ENCODE measurements around the gene ZP4. TPM values are rescaled to one million over a fixed set of nuclear protein-coding genes. Genes with fewer than 3 reads are reported as not detected.

Gene ZP4
- total and polyA plus RNA-seq, 2 of the 8 experiments (the other 6 are each of a cell fraction or from before 2014, with no cell fraction given), result not detected

GRCh38 chr1:237875291-237875690 lies 15.4 kb downstream of the ZP4 start (continued):
- no peak for TF ChIP-seq BACH1 (IDR thresholded peaks at IDR 0.05; ENCODE audit: low read length)
- TF ChIP-seq RNF2 (IDR thresholded peaks at IDR 0.05; ENCODE audit: borderline replicate concordance, low read depth, low read length, missing control alignments, poor library complexity, severe bottlenecking), result no peak
- no peak for TF ChIP-seq TAF1 (IDR thresholded peaks at IDR 0.05; ENCODE audit: low read depth, low read length)
- TF ChIP-seq, protein P1, sequence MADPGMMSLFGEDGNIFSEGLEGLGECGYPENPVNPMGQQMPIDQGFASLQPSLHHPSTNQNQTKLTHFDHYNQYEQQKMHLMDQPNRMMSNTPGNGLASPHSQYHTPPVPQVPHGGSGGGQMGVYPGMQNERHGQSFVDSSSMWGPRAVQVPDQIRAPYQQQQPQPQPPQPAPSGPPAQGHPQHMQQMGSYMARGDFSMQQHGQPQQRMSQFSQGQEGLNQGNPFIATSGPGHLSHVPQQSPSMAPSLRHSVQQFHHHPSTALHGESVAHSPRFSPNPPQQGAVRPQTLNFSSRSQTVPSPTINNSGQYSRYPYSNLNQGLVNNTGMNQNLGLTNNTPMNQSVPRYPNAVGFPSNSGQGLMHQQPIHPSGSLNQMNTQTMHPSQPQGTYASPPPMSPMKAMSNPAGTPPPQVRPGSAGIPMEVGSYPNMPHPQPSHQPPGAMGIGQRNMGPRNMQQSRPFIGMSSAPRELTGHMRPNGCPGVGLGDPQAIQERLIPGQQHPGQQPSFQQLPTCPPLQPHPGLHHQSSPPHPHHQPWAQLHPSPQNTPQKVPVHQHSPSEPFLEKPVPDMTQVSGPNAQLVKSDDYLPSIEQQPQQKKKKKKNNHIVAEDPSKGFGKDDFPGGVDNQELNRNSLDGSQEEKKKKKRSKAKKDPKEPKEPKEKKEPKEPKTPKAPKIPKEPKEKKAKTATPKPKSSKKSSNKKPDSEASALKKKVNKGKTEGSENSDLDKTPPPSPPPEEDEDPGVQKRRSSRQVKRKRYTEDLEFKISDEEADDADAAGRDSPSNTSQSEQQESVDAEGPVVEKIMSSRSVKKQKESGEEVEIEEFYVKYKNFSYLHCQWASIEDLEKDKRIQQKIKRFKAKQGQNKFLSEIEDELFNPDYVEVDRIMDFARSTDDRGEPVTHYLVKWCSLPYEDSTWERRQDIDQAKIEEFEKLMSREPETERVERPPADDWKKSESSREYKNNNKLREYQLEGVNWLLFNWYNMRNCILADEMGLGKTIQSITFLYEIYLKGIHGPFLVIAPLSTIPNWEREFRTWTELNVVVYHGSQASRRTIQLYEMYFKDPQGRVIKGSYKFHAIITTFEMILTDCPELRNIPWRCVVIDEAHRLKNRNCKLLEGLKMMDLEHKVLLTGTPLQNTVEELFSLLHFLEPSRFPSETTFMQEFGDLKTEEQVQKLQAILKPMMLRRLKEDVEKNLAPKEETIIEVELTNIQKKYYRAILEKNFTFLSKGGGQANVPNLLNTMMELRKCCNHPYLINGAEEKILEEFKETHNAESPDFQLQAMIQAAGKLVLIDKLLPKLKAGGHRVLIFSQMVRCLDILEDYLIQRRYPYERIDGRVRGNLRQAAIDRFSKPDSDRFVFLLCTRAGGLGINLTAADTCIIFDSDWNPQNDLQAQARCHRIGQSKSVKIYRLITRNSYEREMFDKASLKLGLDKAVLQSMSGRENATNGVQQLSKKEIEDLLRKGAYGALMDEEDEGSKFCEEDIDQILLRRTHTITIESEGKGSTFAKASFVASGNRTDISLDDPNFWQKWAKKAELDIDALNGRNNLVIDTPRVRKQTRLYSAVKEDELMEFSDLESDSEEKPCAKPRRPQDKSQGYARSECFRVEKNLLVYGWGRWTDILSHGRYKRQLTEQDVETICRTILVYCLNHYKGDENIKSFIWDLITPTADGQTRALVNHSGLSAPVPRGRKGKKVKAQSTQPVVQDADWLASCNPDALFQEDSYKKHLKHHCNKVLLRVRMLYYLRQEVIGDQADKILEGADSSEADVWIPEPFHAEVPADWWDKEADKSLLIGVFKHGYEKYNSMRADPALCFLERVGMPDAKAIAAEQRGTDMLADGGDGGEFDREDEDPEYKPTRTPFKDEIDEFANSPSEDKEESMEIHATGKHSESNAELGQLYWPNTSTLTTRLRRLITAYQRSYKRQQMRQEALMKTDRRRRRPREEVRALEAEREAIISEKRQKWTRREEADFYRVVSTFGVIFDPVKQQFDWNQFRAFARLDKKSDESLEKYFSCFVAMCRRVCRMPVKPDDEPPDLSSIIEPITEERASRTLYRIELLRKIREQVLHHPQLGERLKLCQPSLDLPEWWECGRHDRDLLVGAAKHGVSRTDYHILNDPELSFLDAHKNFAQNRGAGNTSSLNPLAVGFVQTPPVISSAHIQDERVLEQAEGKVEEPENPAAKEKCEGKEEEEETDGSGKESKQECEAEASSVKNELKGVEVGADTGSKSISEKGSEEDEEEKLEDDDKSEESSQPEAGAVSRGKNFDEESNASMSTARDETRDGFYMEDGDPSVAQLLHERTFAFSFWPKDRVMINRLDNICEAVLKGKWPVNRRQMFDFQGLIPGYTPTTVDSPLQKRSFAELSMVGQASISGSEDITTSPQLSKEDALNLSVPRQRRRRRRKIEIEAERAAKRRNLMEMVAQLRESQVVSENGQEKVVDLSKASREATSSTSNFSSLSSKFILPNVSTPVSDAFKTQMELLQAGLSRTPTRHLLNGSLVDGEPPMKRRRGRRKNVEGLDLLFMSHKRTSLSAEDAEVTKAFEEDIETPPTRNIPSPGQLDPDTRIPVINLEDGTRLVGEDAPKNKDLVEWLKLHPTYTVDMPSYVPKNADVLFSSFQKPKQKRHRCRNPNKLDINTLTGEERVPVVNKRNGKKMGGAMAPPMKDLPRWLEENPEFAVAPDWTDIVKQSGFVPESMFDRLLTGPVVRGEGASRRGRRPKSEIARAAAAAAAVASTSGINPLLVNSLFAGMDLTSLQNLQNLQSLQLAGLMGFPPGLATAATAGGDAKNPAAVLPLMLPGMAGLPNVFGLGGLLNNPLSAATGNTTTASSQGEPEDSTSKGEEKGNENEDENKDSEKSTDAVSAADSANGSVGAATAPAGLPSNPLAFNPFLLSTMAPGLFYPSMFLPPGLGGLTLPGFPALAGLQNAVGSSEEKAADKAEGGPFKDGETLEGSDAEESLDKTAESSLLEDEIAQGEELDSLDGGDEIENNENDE (IDR thresholded peaks at IDR 0.05; ENCODE audit: insufficient replicate concordance, low read length), result no peak
